SU-DHL-6 (cell line): ENCODE measurements around the gene PIGC.

ENCODE experiments used
- EZH2phosphoT487 ChIP-seq: fragments of 200-600 bp; sonication (generic), shearing (Covaris generic); conservative IDR thresholded peaks from 2 replicates; pipeline ENCODE4 v1.6.1; 2018; ENCODE audit warnings: mild to moderate bottlenecking, antibody characterized with exemption, low read length, moderate library complexity, mixed read lengths
- TF ChIP-seq, protein P1 (sequence below): fragments of 200-600 bp; sonication (generic); IDR thresholded peaks from one replicate; pipeline ENCODE4 v1.5.1; 2017; ENCODE audit warnings: antibody characterized with exemption, mild to moderate bottlenecking, low read length, moderate library complexity; ENCODE audit not compliant: insufficient read depth, poor library complexity, severe bottlenecking

DNA sequence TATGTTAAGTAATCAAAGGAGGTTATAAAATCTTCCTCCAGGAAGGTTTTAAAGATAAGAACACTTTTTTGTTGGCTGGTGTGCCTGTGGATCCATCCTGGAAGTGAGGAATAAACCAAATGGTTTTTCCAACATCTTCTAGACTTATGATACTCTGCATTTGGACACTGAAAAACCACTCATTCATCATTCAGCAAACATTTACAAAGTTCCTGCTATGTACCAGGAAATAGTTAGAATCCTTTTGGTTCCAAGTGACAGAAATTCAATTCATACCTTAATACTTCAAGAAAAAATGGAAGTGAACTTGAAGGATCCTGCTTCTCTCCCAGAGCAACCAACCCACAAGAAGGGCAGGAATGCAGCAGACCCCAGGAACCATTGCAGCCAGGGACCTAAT is 39.6 kb upstream of the PIGC start:
- TF ChIP-seq, protein P1, sequence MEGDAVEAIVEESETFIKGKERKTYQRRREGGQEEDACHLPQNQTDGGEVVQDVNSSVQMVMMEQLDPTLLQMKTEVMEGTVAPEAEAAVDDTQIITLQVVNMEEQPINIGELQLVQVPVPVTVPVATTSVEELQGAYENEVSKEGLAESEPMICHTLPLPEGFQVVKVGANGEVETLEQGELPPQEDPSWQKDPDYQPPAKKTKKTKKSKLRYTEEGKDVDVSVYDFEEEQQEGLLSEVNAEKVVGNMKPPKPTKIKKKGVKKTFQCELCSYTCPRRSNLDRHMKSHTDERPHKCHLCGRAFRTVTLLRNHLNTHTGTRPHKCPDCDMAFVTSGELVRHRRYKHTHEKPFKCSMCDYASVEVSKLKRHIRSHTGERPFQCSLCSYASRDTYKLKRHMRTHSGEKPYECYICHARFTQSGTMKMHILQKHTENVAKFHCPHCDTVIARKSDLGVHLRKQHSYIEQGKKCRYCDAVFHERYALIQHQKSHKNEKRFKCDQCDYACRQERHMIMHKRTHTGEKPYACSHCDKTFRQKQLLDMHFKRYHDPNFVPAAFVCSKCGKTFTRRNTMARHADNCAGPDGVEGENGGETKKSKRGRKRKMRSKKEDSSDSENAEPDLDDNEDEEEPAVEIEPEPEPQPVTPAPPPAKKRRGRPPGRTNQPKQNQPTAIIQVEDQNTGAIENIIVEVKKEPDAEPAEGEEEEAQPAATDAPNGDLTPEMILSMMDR, result no peak
- TF ChIP-seq EZH2phosphoT487, result no peak
